ENCODE data around the gene HEPN1. TPM values are rescaled to one million over a fixed set of nuclear protein-coding genes. Genes with fewer than 3 reads are reported as not detected.

Gene HEPN1
- total RNA-seq, 1 experiment from 2014 or later: not detected

GRCh38 chr11:124930799-124931198 lies 11.7 kb downstream of the HEPN1 start:
- ChIA-PET CTCF (no interaction called here), POLR2A (ENCODE audit: low non-redundant PET) (no interaction called here)
- TF ChIP-seq CTCF (conservative IDR thresholded peaks at IDR 0.05; ENCODE audit: low read depth, low read length): no peak
- TF ChIP-seq EZH2 (IDR thresholded peaks at IDR 0.05; ENCODE audit: borderline replicate concordance, low read depth, low read length, poor library complexity, severe bottlenecking): no peak
- intact Hi-C loops (cut with micrococcal nuclease; ENCODE audit: unreplicated experiment): no loop called here
- no TSS peak for BruUV-seq (replicated peaks)
- Histone ChIP-seq H3K36me3 (ENCODE audit: insufficient read depth, low read length, poor library complexity, severe bottlenecking) (no peaks in the 10 kb centered on the region), H3K9me3 (ENCODE audit: low read depth, low read length, poor library complexity, severe bottlenecking) (no peaks in the 10 kb centered on the region), H3K4me1 (ENCODE audit: insufficient read depth, low read length, poor library complexity, severe bottlenecking) (no peaks in the 10 kb centered on the region), H3K27ac (ENCODE audit: low read depth, low read length, poor library complexity, severe bottlenecking) (no peak overlapping the region), H3K4me3 (ENCODE audit: low read depth, low read length, poor library complexity, severe bottlenecking) (no peak overlapping the region), H3K27me3 (replicated peaks; ENCODE audit: insufficient read depth, low read depth, low read length, poor library complexity) (peaks cover 4% of the 10 kb centered on the region)
- no peak for DNase-seq (ENCODE audit: low spot score)

DNA sequence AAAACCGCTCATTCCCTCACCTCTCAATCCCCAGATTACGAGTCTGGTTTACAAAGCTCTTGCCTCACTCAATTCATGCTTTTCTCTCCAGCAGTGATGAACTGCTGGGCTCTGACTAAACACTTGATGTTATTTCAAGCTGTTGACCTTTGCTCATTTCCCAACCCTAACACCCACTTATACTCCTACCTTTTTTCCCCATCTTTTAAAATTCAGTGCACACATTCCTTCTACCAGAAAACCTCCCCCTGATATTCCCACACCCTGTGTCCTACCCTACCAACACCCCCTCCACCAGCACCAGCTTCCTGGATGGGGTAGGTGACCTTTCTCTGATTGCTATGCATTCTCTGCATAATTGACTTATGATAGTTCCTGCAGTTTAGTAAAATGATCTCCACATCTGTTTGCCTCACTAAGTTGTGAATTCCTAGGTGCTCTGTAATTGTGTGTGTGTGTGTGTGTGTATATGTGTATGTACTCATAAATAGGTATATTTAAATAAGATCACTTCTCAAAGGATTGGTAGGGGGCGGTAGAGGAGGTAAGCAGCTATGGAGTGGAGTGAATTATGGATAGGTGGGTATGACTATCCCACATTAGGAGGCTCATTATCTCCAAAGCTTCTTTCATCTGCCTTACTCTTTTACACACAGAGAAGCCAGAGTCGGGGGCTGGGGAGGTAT lies 16.0 kb downstream of the HEPN1 start:
- ChIA-PET POLR2A (ENCODE audit: low non-redundant PET) (no interaction called here), CTCF (interaction anchor here (0.6 kb wide), 1 partner anchor 528 kb away, joined by 3 read pairs; no protein-coding TSS in a partner anchor)
- no peak for DNase-seq (ENCODE audit: low spot score)
- Histone ChIP-seq H3K9me3 (ENCODE audit: low read depth, low read length, poor library complexity, severe bottlenecking) (no peaks in the 10 kb centered on the region), H3K27ac (ENCODE audit: low read depth, low read length, poor library complexity, severe bottlenecking) (no peak overlapping the region), H3K4me1 (ENCODE audit: insufficient read depth, low read length, poor library complexity, severe bottlenecking) (no peaks in the 10 kb centered on the region), H3K27me3 (replicated peaks; ENCODE audit: insufficient read depth, low read depth, low read length, poor library complexity) (peaks cover 23% of the 10 kb centered on the region), H3K36me3 (ENCODE audit: insufficient read depth, low read length, poor library complexity, severe bottlenecking) (no peaks in the 10 kb centered on the region), H3K4me3 (ENCODE audit: low read depth, low read length, poor library complexity, severe bottlenecking) (no peak overlapping the region)
- no TSS peak for BruUV-seq (replicated peaks)
- TF ChIP-seq EZH2 (IDR thresholded peaks at IDR 0.05; ENCODE audit: borderline replicate concordance, low read depth, low read length, poor library complexity, severe bottlenecking): no peak
- 0 out of 2 replicates have a peak, but pooled peaks have one; percentile 22 for TF ChIP-seq CTCF (conservative IDR thresholded peaks at IDR 0.05; ENCODE audit: low read depth, low read length)
- intact Hi-C loops (cut with micrococcal nuclease; ENCODE audit: unreplicated experiment): no loop called here

- H3K27ac ChIP-seq (ENCODE audit: low read depth, low read length, poor library complexity, severe bottlenecking): no peak within 1 kb of the TSS
- no peak within 1 kb of the TSS for H3K4me3 ChIP-seq (ENCODE audit: low read depth, low read length, poor library complexity, severe bottlenecking)
- no peaks in the 10 kb centered on the region for H3K4me1 ChIP-seq (ENCODE audit: insufficient read depth, low read length, poor library complexity, severe bottlenecking)
- CTCF ChIA-PET: no interaction called here
- no peaks in the 10 kb centered on the region for H3K36me3 ChIP-seq (ENCODE audit: insufficient read depth, low read length, poor library complexity, severe bottlenecking)
- peaks cover 23% of the 10 kb centered on the region for H3K27me3 ChIP-seq (replicated peaks; ENCODE audit: insufficient read depth, low read depth, low read length, poor library complexity)
- no peak for TF ChIP-seq CTCF (conservative IDR thresholded peaks at IDR 0.05; ENCODE audit: low read depth, low read length)
- TF ChIP-seq EZH2 (IDR thresholded peaks at IDR 0.05; ENCODE audit: borderline replicate concordance, low read depth, low read length, poor library complexity, severe bottlenecking): no peak
- POLR2A ChIA-PET (ENCODE audit: low non-redundant PET): no interaction called here
- no TSS peak for BruUV-seq (replicated peaks)
- intact Hi-C loops (cut with micrococcal nuclease; ENCODE audit: unreplicated experiment): no loop called here
- no peak for DNase-seq (ENCODE audit: low spot score)
- H3K9me3 ChIP-seq (ENCODE audit: low read depth, low read length, poor library complexity, severe bottlenecking): no peaks in the 10 kb centered on the region
Measured at GRCh38 chr11:124935548-124936514, 16.8 kb downstream of the HEPN1 start, which contains the start of gene HEPACAM. Gene HEPACAM, minus strand, starts transcription at chr11:124936047. Its CDS starts 41 bp downstream, at chr11:124936006.

Measured in A673 (cell line).